Skin epidermis (tissue), 12 donors: Measurements from ENCODE around the gene AVPR2.
A peak's percentile ranks its signal among the peaks of the same experiment; 100 is the strongest.

Experiments used
- H3K27ac ChIP-seq, 21 experiments: fragments of 200-600 bp; sonication (generic) in 11 of 21; one replicate each; pipeline ENCODE4 v1.5.0; 2020; ENCODE audit warnings: mild to moderate bottlenecking in 3 of 21, inconsistent platforms in 2 of 21, moderate library complexity in 2 of 21
- H3K4me3 ChIP-seq, 7 experiments: fragments of 200-600 bp; sonication (generic) in 2 of 7; one replicate each; pipeline ENCODE4 v1.5.0; 2020; ENCODE audit warnings: inconsistent platforms in 2 of 7, mild to moderate bottlenecking in 2 of 7, moderate library complexity in 1 of 7

Gene AVPR2

GRCh38 chrX:153883163-153883843 lies 21.2 kb upstream of the AVPR2 start:
- no peak overlapping the region for H3K27ac ChIP-seq
- no peak overlapping the region for H3K4me3 ChIP-seq

- H3K27ac ChIP-seq, result no peak overlapping the region
- H3K4me3 ChIP-seq, result no peak overlapping the region
Observed at GRCh38 chrX:153884136-153884535, 20.3 kb upstream of the AVPR2 start.

GRCh38 chrX:153884590-153884989 lies 19.9 kb upstream of the AVPR2 start:
- H3K4me3 ChIP-seq, result no peak overlapping the region
- no peak overlapping the region for H3K27ac ChIP-seq

- H3K4me3 ChIP-seq, result peak overlapping the region in 3 of 7 experiments; percentile 11 to 27 (median 14)
- H3K27ac ChIP-seq, result no peak overlapping the region
Observed at GRCh38 chrX:153885208-153885787, 19.2 kb upstream of the AVPR2 start.

GRCh38 chrX:153885968-153886903 lies 18.2 kb upstream of the AVPR2 start, which contains the start of gene L1CAM:
TSS of gene L1CAM (minus strand) at chrX:153886173. CDS start at chrX:153875836, 10,337 bp downstream.
- Histone ChIP-seq H3K27ac (no peak within 1 kb of the TSS), H3K4me3 (peak within 1 kb of the TSS in 3 of 7 experiments; percentile 11 to 27 (median 14))

- no peak overlapping the region for H3K27ac ChIP-seq
- H3K4me3 ChIP-seq, result no peak overlapping the region
Observed at GRCh38 chrX:153886915-153887314, 17.6 kb upstream of the AVPR2 start.

GRCh38 chrX:153887385-153887784 lies 17.1 kb upstream of the AVPR2 start:
- H3K4me3 ChIP-seq, result no peak overlapping the region
- H3K27ac ChIP-seq, result no peak overlapping the region

- Histone ChIP-seq H3K4me3 (no peak overlapping the region), H3K27ac (no peak overlapping the region)
Observed at GRCh38 chrX:153888344-153888743, 16.1 kb upstream of the AVPR2 start.

- Histone ChIP-seq H3K4me3 (no peak overlapping the region), H3K27ac (no peak overlapping the region)
Observed at GRCh38 chrX:153889123-153889522, 15.3 kb upstream of the AVPR2 start.

GRCh38 chrX:153897899-153898298 lies 6.6 kb upstream of the AVPR2 start:
- H3K27ac ChIP-seq, result no peak overlapping the region
- no peak overlapping the region for H3K4me3 ChIP-seq

GRCh38 chrX:153900831-153901752 lies 3.4 kb upstream of the AVPR2 start:
- Histone ChIP-seq H3K27ac (peak overlapping the region in 5 of 21 experiments; percentile 12 to 58 (median 24)), H3K4me3 (no peak overlapping the region)

GRCh38 chrX:153901753-153902140 lies 2.7 kb upstream of the AVPR2 start:
- Histone ChIP-seq H3K4me3 (no peak overlapping the region), H3K27ac (peak overlapping the region in 2 of 21 experiments; percentile 24 to 58)

GRCh38 chrX:153902385-153902784 lies 2.1 kb upstream of the AVPR2 start:
- Histone ChIP-seq H3K4me3 (no peak overlapping the region), H3K27ac (no peak overlapping the region)

- H3K27ac ChIP-seq, result peak overlapping the region in 4 of 21 experiments; percentile 25 to 42 (median 26)
Observed at GRCh38 chrX:153903238-153903980, 1.1 kb upstream of the AVPR2 start.

GRCh38 chrX:153905481-153906095 lies 1.1 kb downstream of the AVPR2 start:
- H3K27ac ChIP-seq, result no peak overlapping the region
- H3K4me3 ChIP-seq, result no peak overlapping the region

More at GRCh38 chrX:153903238-153903980, 1.1 kb upstream of the AVPR2 start:
- no peak overlapping the region for H3K4me3 ChIP-seq

- no peak overlapping the region for H3K27ac ChIP-seq
- H3K4me3 ChIP-seq, result no peak overlapping the region
Observed at GRCh38 chrX:153906126-153906917, 1.8 kb downstream of the AVPR2 start.

GRCh38 chrX:153907456-153907855 lies 3.0 kb downstream of the AVPR2 start:
- Histone ChIP-seq H3K4me3 (no peak overlapping the region), H3K27ac (no peak overlapping the region)
